ENCODE data around the gene FAM168B.

FAM168B gene

GRCh38 chr2:131054488-131054887 is 38.8 kb downstream of the FAM168B start:
- Histone ChIP-seq H3K27me3 (ENCODE audit: insufficient read depth, low read length) (no peaks in the 10 kb centered on the region), H3K36me3 (ENCODE audit: insufficient read depth, low read length) (peaks cover 47% of the 10 kb centered on the region), H3K4me1 (ENCODE audit: control insufficient read depth, insufficient read depth, low read length, unreplicated experiment) (no peaks in the 10 kb centered on the region), H3K4me3 (ENCODE audit: low read depth, low read length) (no peak overlapping the region), H2AFZ (ENCODE audit: low read length, unreplicated experiment) (no peak overlapping the region), H3K79me2 (ENCODE audit: control insufficient read depth, insufficient read depth, low read length, unreplicated experiment) (peaks cover 40% of the 10 kb centered on the region), H3K27ac (ENCODE audit: low read depth, low read length) (no peak overlapping the region)

GRCh38 chr2:131052741-131053263 is 40.5 kb downstream of the FAM168B start:
- no peaks in the 10 kb centered on the region for H3K27me3 ChIP-seq (ENCODE audit: insufficient read depth, low read length)
- no peaks in the 10 kb centered on the region for H3K4me1 ChIP-seq (ENCODE audit: control insufficient read depth, insufficient read depth, low read length, unreplicated experiment)
- H3K36me3 ChIP-seq (ENCODE audit: insufficient read depth, low read length), result peaks cover 43% of the 10 kb centered on the region
- peaks cover 24% of the 10 kb centered on the region for H3K79me2 ChIP-seq (ENCODE audit: control insufficient read depth, insufficient read depth, low read length, unreplicated experiment)
- H3K27ac ChIP-seq (ENCODE audit: low read depth, low read length), result no peak overlapping the region
- no peak overlapping the region for H3K4me3 ChIP-seq (ENCODE audit: low read depth, low read length)
- no peak overlapping the region for H2AFZ ChIP-seq (ENCODE audit: low read length, unreplicated experiment)

- H3K4me1 ChIP-seq (ENCODE audit: control insufficient read depth, insufficient read depth, low read length, unreplicated experiment), result no peaks in the 10 kb centered on the region
- peaks cover 35% of the 10 kb centered on the region for H3K36me3 ChIP-seq (ENCODE audit: insufficient read depth, low read length)
- no peaks in the 10 kb centered on the region for H3K27me3 ChIP-seq (ENCODE audit: insufficient read depth, low read length)
- H3K4me3 ChIP-seq (ENCODE audit: low read depth, low read length), result no peak overlapping the region
- H3K79me2 ChIP-seq (ENCODE audit: control insufficient read depth, insufficient read depth, low read length, unreplicated experiment), result peaks cover 10% of the 10 kb centered on the region
- H2AFZ ChIP-seq (ENCODE audit: low read length, unreplicated experiment), result no peak overlapping the region
- no peak overlapping the region for H3K27ac ChIP-seq (ENCODE audit: low read depth, low read length)
Measured at GRCh38 chr2:131050896-131051295, 42.4 kb downstream of the FAM168B start.

- Histone ChIP-seq H3K4me1 (ENCODE audit: control insufficient read depth, insufficient read depth, low read length, unreplicated experiment) (no peaks in the 10 kb centered on the region), H2AFZ (ENCODE audit: low read length, unreplicated experiment) (no peak overlapping the region), H3K27me3 (ENCODE audit: insufficient read depth, low read length) (no peaks in the 10 kb centered on the region), H3K79me2 (ENCODE audit: control insufficient read depth, insufficient read depth, low read length, unreplicated experiment) (no peaks in the 10 kb centered on the region), H3K36me3 (ENCODE audit: insufficient read depth, low read length) (peaks cover 28% of the 10 kb centered on the region), H3K4me3 (ENCODE audit: low read depth, low read length) (no peak overlapping the region), H3K27ac (ENCODE audit: low read depth, low read length) (no peak overlapping the region)
Measured at GRCh38 chr2:131049150-131049718, 44.0 kb downstream of the FAM168B start.

GRCh38 chr2:131048641-131049040 is 44.6 kb downstream of the FAM168B start:
- Histone ChIP-seq H3K4me1 (ENCODE audit: control insufficient read depth, insufficient read depth, low read length, unreplicated experiment) (no peaks in the 10 kb centered on the region), H3K27me3 (ENCODE audit: insufficient read depth, low read length) (no peaks in the 10 kb centered on the region), H3K79me2 (ENCODE audit: control insufficient read depth, insufficient read depth, low read length, unreplicated experiment) (no peaks in the 10 kb centered on the region), H3K4me3 (ENCODE audit: low read depth, low read length) (no peak overlapping the region), H3K36me3 (ENCODE audit: insufficient read depth, low read length) (peaks cover 28% of the 10 kb centered on the region), H3K27ac (ENCODE audit: low read depth, low read length) (no peak overlapping the region), H2AFZ (ENCODE audit: low read length, unreplicated experiment) (no peak overlapping the region)

- Histone ChIP-seq H3K27me3 (ENCODE audit: insufficient read depth, low read length) (no peaks in the 10 kb centered on the region), H3K4me1 (ENCODE audit: control insufficient read depth, insufficient read depth, low read length, unreplicated experiment) (no peaks in the 10 kb centered on the region), H3K27ac (ENCODE audit: low read depth, low read length) (no peak overlapping the region), H3K36me3 (ENCODE audit: insufficient read depth, low read length) (peaks cover 25% of the 10 kb centered on the region), H3K4me3 (ENCODE audit: low read depth, low read length) (no peak overlapping the region), H3K79me2 (ENCODE audit: control insufficient read depth, insufficient read depth, low read length, unreplicated experiment) (no peaks in the 10 kb centered on the region), H2AFZ (ENCODE audit: low read length, unreplicated experiment) (no peak overlapping the region)
Measured at GRCh38 chr2:131047920-131048560, 45.2 kb downstream of the FAM168B start.

- Histone ChIP-seq H3K4me1 (ENCODE audit: control insufficient read depth, insufficient read depth, low read length, unreplicated experiment) (peaks cover 2% of the 10 kb centered on the region), H3K27me3 (ENCODE audit: insufficient read depth, low read length) (no peaks in the 10 kb centered on the region), H2AFZ (ENCODE audit: low read length, unreplicated experiment) (no peak overlapping the region), H3K79me2 (ENCODE audit: control insufficient read depth, insufficient read depth, low read length, unreplicated experiment) (no peaks in the 10 kb centered on the region), H3K27ac (ENCODE audit: low read depth, low read length) (no peak overlapping the region), H3K36me3 (ENCODE audit: insufficient read depth, low read length) (peaks cover 17% of the 10 kb centered on the region), H3K4me3 (ENCODE audit: low read depth, low read length) (no peak overlapping the region)
Measured at GRCh38 chr2:131046918-131047652, 46.2 kb downstream of the FAM168B start.

GRCh38 chr2:131046028-131046917 is 47.0 kb downstream of the FAM168B start:
- H3K79me2 ChIP-seq (ENCODE audit: control insufficient read depth, insufficient read depth, low read length, unreplicated experiment), result no peaks in the 10 kb centered on the region
- H2AFZ ChIP-seq (ENCODE audit: low read length, unreplicated experiment), result no peak overlapping the region
- no peaks in the 10 kb centered on the region for H3K27me3 ChIP-seq (ENCODE audit: insufficient read depth, low read length)
- H3K4me3 ChIP-seq (ENCODE audit: low read depth, low read length), result no peak overlapping the region
- H3K36me3 ChIP-seq (ENCODE audit: insufficient read depth, low read length), result peaks cover 12% of the 10 kb centered on the region; the same call in 1 of the 2 replicates
- H3K4me1 ChIP-seq (ENCODE audit: control insufficient read depth, insufficient read depth, low read length, unreplicated experiment), result peaks cover 2% of the 10 kb centered on the region
- no peak overlapping the region for H3K27ac ChIP-seq (ENCODE audit: low read depth, low read length)

- H3K4me3 ChIP-seq (ENCODE audit: low read depth, low read length), result no peak overlapping the region
- peaks cover 2% of the 10 kb centered on the region for H3K4me1 ChIP-seq (ENCODE audit: control insufficient read depth, insufficient read depth, low read length, unreplicated experiment)
- H3K36me3 ChIP-seq (ENCODE audit: insufficient read depth, low read length), result peaks cover 12% of the 10 kb centered on the region; the same call in 1 of the 2 replicates
- no peak overlapping the region for H3K27ac ChIP-seq (ENCODE audit: low read depth, low read length)
- no peaks in the 10 kb centered on the region for H3K79me2 ChIP-seq (ENCODE audit: control insufficient read depth, insufficient read depth, low read length, unreplicated experiment)
- no peak overlapping the region for H2AFZ ChIP-seq (ENCODE audit: low read length, unreplicated experiment)
- H3K27me3 ChIP-seq (ENCODE audit: insufficient read depth, low read length), result no peaks in the 10 kb centered on the region
Measured at GRCh38 chr2:131045286-131046027, 47.8 kb downstream of the FAM168B start.

- Histone ChIP-seq H2AFZ (ENCODE audit: low read length, unreplicated experiment) (no peak overlapping the region), H3K4me3 (ENCODE audit: low read depth, low read length) (no peak overlapping the region), H3K79me2 (ENCODE audit: control insufficient read depth, insufficient read depth, low read length, unreplicated experiment) (no peaks in the 10 kb centered on the region), H3K27me3 (ENCODE audit: insufficient read depth, low read length) (no peaks in the 10 kb centered on the region), H3K4me1 (ENCODE audit: control insufficient read depth, insufficient read depth, low read length, unreplicated experiment) (peaks cover 2% of the 10 kb centered on the region), H3K36me3 (ENCODE audit: insufficient read depth, low read length) (peaks cover 8% of the 10 kb centered on the region; the same call in 1 of the 2 replicates), H3K27ac (ENCODE audit: low read depth, low read length) (no peak overlapping the region)
Measured at GRCh38 chr2:131044757-131045150, 48.5 kb downstream of the FAM168B start.
